Activated CD4-positive, alpha-beta T cell treated with anti-CD3 and anti-CD28 coated beads, Interleukin-2, amount 10 ng/mL, durations not matched to agents 7 days and 5 days (primary cell): ENCODE measurements around the gene PRODH2. TPM values are rescaled to one million over a fixed set of nuclear protein-coding genes. Genes with fewer than 3 reads are reported as not detected.

ENCODE experiments used
- CTCF ChIA-PET: fragments of 350-600 bp; sonication (Branson Sonifier 250); formaldehyde crosslinking; loops from one replicate; lab custom pipeline; 2021; ENCODE audit warnings: antibody characterized with exemption; lab: Charles Lee
- POLR2A ChIA-PET: fragments of 350-600 bp; sonication (Branson Sonifier 250); formaldehyde crosslinking; loops from one replicate; lab custom pipeline; 2021; ENCODE audit warnings: antibody characterized with exemption; lab: Charles Lee
- DNase-seq: peaks from one replicate; pipeline ENCODE4 v3.0.0-alpha.2; 2020
- H3K27ac Mint-ChIP-seq: one replicate; pipeline ENCODE4 v1.8.0; 2021; ENCODE audit warnings: mild to moderate bottlenecking, moderate library complexity, mixed read lengths
- H3K27me3 Mint-ChIP-seq: one replicate; pipeline ENCODE4 v1.8.0; 2021; ENCODE audit warnings: mixed read lengths
- H3K36me3 Mint-ChIP-seq: one replicate; pipeline ENCODE4 v1.8.0; 2021; ENCODE audit warnings: low read depth, mixed read lengths
- H3K4me1 Mint-ChIP-seq: one replicate; pipeline ENCODE4 v1.8.0; 2021; ENCODE audit warnings: mixed read lengths
- H3K4me3 Mint-ChIP-seq: one replicate; pipeline ENCODE4 v1.8.0; 2021; ENCODE audit warnings: mild to moderate bottlenecking, moderate library complexity, mixed read lengths
- H3K9me3 Mint-ChIP-seq: one replicate; pipeline ENCODE4 v1.8.0; 2021; ENCODE audit warnings: mixed read lengths
- total RNA-seq, 2 experiments: library from RNA; stranded (reverse); gene quantifications; one replicate each; pipeline ENCODE4 v1.2.3, GENCODE V29; 2021

PRODH2 gene
- total RNA-seq, 2 experiments from 2014 or later = not detected

GRCh38 chr19:35753634-35754369 is 58.8 kb downstream of the PRODH2 start:
- H3K36me3 Mint-ChIP-seq = peaks cover 16% of the 10 kb centered on the region
- H3K9me3 Mint-ChIP-seq = no peaks in the 10 kb centered on the region
- H3K4me1 Mint-ChIP-seq = peaks cover 34% of the 10 kb centered on the region
- H3K27me3 Mint-ChIP-seq = no peaks in the 10 kb centered on the region
- no peak overlapping the region for H3K4me3 Mint-ChIP-seq
- DNase-seq = no peak
- ChIA-PET POLR2A (no interaction called here), CTCF (no interaction called here)
- H3K27ac Mint-ChIP-seq = no peak overlapping the region

DNA sequence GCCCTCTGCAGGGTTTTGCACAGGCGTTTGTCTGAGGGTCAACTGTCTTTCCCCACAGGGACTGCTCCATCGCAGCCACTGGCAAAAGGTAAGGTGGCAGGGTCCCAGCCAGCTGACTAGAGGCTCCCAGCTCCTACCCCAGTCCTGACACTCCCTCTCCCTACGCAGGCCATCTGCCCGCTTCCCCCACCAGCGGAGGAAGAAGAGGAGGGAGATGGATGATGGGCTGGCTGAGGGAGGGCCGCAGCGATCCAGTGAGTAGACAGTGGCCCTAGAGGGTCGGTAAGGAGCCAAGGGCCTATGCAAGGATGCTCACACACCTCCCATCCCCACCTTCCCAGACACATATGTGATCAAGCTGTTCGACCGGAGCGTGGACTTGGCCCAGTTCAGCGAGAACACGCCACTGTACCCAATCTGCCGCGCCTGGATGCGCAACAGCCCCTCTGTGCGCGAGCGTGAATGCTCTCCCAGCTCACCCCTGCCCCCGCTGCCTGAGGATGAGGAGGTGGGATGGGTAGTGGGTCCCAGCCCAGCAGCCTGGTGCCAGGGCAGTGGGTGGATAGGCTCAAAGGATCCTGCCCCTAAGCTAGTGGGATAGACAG is 59.8 kb downstream of the PRODH2 start:
- H3K36me3 Mint-ChIP-seq = peaks cover 18% of the 10 kb centered on the region
- peaks cover 41% of the 10 kb centered on the region for H3K4me1 Mint-ChIP-seq
- no peak for DNase-seq
- H3K9me3 Mint-ChIP-seq = no peaks in the 10 kb centered on the region
- H3K27ac Mint-ChIP-seq = no peak overlapping the region
- no peak overlapping the region for H3K4me3 Mint-ChIP-seq
- ChIA-PET POLR2A (no interaction called here), CTCF (interaction anchor here (1.3 to 1.5 kb wide), 2 partner anchors 10 to 13 kb away, joined by 3 to 5 read pairs; partner anchors contain the start of gene IGFLR1)
- H3K27me3 Mint-ChIP-seq = no peaks in the 10 kb centered on the region

DNA sequence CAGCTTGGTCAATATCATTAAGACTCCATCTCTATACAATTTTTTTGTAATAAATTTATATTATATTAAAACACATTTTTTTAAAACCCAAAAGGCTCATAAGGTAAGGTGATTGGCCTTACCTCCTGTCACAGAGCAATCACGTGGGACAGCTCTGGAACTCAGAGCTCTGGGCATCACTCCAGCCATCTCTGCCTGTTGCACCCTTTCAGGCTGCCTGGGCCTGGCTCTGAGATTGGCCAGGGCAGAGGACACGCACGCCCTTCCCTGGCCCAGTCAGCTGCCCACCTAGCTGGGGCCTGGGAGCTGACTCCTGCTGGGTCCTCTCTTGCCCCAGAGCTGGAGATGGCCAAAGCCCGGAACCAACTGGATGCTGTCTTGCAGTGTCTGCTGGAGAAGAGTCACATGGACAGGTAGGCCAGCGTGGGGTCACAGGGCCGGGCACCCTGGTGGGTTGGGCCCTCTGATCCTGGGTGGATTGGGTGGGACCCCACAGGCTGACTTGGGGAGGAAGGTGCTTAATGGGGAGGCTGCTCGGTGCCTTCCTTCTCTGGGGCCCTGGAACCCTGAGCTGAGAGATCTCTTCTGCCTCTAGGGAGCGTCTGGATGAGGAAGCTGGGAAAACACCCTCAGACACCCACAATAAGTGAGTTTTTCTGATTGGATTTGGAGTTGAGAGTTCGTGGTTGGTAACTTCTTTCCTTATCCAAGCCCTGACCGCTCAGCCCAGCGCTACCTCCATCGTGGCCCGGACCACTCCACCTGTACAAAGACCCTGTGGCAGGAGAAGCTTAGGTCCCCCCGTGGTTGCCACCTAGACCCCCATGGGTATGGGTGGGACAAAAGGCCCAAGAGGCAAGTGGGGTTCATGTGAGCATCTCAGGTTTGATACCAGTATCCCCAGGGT is 60.6 kb downstream of the PRODH2 start:
- H3K27me3 Mint-ChIP-seq = no peaks in the 10 kb centered on the region
- ChIA-PET POLR2A (no interaction called here), CTCF (interaction anchor here (1.3 to 1.5 kb wide), 2 partner anchors 9 to 12 kb away, joined by 3 to 5 read pairs; partner anchors contain the start of gene IGFLR1)
- H3K9me3 Mint-ChIP-seq = no peaks in the 10 kb centered on the region
- peaks cover 19% of the 10 kb centered on the region for H3K36me3 Mint-ChIP-seq
- DNase-seq = no peak
- H3K27ac Mint-ChIP-seq = no peak overlapping the region
- H3K4me3 Mint-ChIP-seq = no peak overlapping the region
- peaks cover 41% of the 10 kb centered on the region for H3K4me1 Mint-ChIP-seq

DNA sequence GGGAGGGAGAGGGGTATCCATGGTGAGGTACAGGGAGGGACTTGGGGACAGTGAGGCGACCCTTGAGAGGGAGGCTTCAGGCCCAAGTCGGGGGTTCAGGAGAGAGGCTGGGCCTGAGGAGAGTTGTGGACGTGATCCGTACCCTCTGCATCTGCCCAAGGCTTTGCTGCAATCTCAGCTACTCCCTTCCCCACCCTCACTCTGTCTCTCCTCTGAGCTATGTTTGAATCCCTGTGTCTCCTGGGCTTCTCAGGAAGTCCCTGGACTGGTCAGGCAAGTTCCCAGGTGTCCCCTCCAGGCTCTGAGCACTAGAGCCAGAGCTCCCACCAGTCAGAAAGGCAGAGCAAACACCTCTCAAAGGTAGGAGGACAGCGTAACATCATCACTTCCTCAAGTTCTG is 62.5 kb downstream of the PRODH2 start:
- Mint-ChIP-seq H3K36me3 (peaks cover 17% of the 10 kb centered on the region), H3K4me3 (peak overlapping the region; percentile 48), H3K9me3 (no peaks in the 10 kb centered on the region), H3K27me3 (no peaks in the 10 kb centered on the region), H3K27ac (peak overlapping the region; percentile 41), H3K4me1 (peaks cover 44% of the 10 kb centered on the region)
- CTCF ChIA-PET = interaction anchor here (0.9 to 1.2 kb wide), 4 partner anchors 10 to 181 kb away, joined by 3 read pairs; no protein-coding TSS in a partner anchor
- no peak for DNase-seq
- POLR2A ChIA-PET = no interaction called here

Other genes starting within 250 kb of the PRODH2 start
- gene ATP4A, start 249.2 kb downstream of the PRODH2 start, total RNA-seq = not detected
- not detected for gene PMIS2, start 226.7 kb downstream of the PRODH2 start, total RNA-seq
- gene HAUS5, start 200.1 kb downstream of the PRODH2 start, total RNA-seq = 10 to 100 TPM; 52.2 to 57.9 TPM
- 100 to 1,000 TPM; 100 to 112 TPM for gene RBM42, start 183.8 kb downstream of the PRODH2 start, total RNA-seq
- 1 to 10 TPM in 1 of 2 experiments, under 1 TPM in 1; 0.84 to 1.9 TPM for gene ETV2, start 171.1 kb downstream of the PRODH2 start, total RNA-seq
- 100 to 1,000 TPM; 429 to 474 TPM for gene COX6B1, start 164.5 kb downstream of the PRODH2 start, total RNA-seq
- under 1 TPM; 0.37 TPM for gene UPK1A, start 146.3 kb downstream of the PRODH2 start, total RNA-seq
- gene ZBTB32, start 108.3 kb downstream of the PRODH2 start, total RNA-seq = 10 to 100 TPM; 15.4 to 17.3 TPM
- 10 to 100 TPM; 65.1 to 67.2 TPM for gene KMT2B, start 94.8 kb downstream of the PRODH2 start, total RNA-seq
- 10 to 100 TPM; 53.7 to 54.6 TPM for gene IGFLR1, start 70.4 kb downstream of the PRODH2 start, total RNA-seq
- gene U2AF1L4, start 67.4 kb downstream of the PRODH2 start, total RNA-seq = 10 to 100 TPM; 35.0 to 38.1 TPM
- gene PSENEN, start 67.2 kb downstream of the PRODH2 start, total RNA-seq = 10 to 100 TPM; 41.7 to 46.3 TPM
- gene LIN37, start 64.3 kb downstream of the PRODH2 start, total RNA-seq = 10 to 100 TPM; 13.7 to 15.9 TPM
- gene HSPB6, start 55.8 kb downstream of the PRODH2 start, total RNA-seq = under 1 TPM; 0.29 to 0.69 TPM
- gene PROSER3, start 54.7 kb downstream of the PRODH2 start, total RNA-seq = 10 to 100 TPM; 53.7 to 59.1 TPM
- 100 to 1,000 TPM in 1 of 2 experiments, 10 to 100 TPM in 1; 91.3 to 101 TPM for gene ARHGAP33, start 37.3 kb downstream of the PRODH2 start, total RNA-seq
- not detected for gene NPHS1, start 39.7 kb upstream of the PRODH2 start, total RNA-seq
- under 1 TPM; 0.19 to 0.25 TPM for gene KIRREL2, start 44.1 kb upstream of the PRODH2 start, total RNA-seq
- gene APLP1, start 55.7 kb upstream of the PRODH2 start, total RNA-seq = under 1 TPM; 0.42 to 0.79 TPM
- 10 to 100 TPM; 36.9 to 47.5 TPM for gene NFKBID, start 87.7 kb upstream of the PRODH2 start, total RNA-seq
- gene HCST, start 89.7 kb upstream of the PRODH2 start, total RNA-seq = 100 to 1,000 TPM; 117 to 137 TPM
- gene TYROBP, start 95.5 kb upstream of the PRODH2 start, total RNA-seq = not detected
- 10 to 100 TPM; 12.3 to 13.5 TPM for gene LRFN3, start 123.5 kb upstream of the PRODH2 start, total RNA-seq
- gene SDHAF1, start 182.3 kb upstream of the PRODH2 start, total RNA-seq = 10 to 100 TPM; 15.6 to 16.8 TPM
- 1 to 10 TPM; 1.8 to 2.4 TPM for gene SYNE4, start 196.0 kb upstream of the PRODH2 start, total RNA-seq
- gene ALKBH6, start 201.4 kb upstream of the PRODH2 start, total RNA-seq = 10 to 100 TPM; 38.2 to 43.0 TPM
- 1 to 10 TPM in 1 of 2 experiments, under 1 TPM in 1; 0.75 to 1.4 TPM for gene CLIP3, start 220.0 kb upstream of the PRODH2 start, total RNA-seq
- 1 to 10 TPM; 6.1 to 7.0 TPM for gene THAP8, start 241.4 kb upstream of the PRODH2 start, total RNA-seq
- gene WDR62, start 242.1 kb upstream of the PRODH2 start, total RNA-seq = 10 to 100 TPM; 33.4 to 37.1 TPM